ENCODE results near the gene SLC26A5.
"Not testable (repeated sequence)": the region's sequence is repeated elsewhere in the genome, so short reads cannot be mapped to it uniquely, and the experiment has no call there.

SLC26A5 gene

GRCh38 chr7:103405789-103406613 is 40.0 kb downstream of the SLC26A5 start:
- not testable (repeated sequence) for DNase-seq

- DNase-seq: not testable (repeated sequence)
Measured at GRCh38 chr7:103399687-103400086, 46.3 kb downstream of the SLC26A5 start.

DNA sequence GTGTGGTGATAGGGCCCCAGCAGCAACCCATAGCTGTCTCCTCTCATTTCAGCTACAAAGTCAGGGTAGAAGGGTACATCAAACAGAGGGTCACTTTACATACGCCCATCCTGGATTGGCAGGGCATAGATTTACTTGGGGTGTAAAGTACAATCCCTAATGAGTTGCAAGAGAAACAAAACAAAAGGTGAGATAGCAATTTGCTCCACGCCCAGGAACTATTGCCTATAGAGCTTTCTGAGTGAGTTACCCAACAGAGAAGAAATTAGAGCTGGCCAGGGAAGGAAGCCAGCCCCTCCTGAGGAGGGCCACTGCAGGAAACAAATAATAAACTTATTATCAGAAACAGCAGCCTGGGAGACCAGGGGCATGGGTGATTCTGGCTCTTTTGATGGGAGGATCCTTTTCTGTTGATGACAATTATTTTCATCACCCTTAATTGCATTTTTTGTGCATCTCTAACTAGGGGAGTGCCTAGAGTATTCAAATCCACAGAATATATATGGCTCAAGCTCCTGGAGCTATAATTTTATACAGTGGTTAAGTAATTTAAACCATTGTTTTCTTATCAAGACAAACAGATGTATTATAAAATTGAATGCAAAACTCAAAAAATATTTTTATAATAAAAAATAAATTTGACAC is 47.4 kb downstream of the SLC26A5 start:
- DNase-seq: no peak

GRCh38 chr7:103396471-103396870 is 49.5 kb downstream of the SLC26A5 start:
- DNase-seq: no peak

DNA sequence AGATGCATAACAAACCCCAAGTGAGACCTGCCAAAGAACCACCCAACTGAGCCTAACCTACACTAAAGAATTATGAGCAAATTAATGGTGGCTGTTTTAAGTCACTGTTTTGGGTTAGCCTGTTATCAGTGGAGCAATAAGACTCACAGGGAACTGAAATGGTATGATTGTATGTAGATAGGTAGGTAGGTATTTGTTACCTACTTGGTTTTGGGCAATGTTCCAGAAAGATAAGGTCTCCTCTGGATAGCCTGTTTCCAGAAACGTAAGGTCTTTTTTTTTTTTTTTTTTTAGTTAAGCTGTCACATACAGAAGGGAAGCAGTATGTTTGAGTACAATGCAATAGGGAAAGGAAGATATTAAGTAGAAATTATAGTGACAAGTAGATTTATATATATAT is 50.9 kb downstream of the SLC26A5 start:
- no peak for DNase-seq

GRCh38 chr7:103394566-103394965 is 51.4 kb downstream of the SLC26A5 start:
- no peak for DNase-seq

DNA sequence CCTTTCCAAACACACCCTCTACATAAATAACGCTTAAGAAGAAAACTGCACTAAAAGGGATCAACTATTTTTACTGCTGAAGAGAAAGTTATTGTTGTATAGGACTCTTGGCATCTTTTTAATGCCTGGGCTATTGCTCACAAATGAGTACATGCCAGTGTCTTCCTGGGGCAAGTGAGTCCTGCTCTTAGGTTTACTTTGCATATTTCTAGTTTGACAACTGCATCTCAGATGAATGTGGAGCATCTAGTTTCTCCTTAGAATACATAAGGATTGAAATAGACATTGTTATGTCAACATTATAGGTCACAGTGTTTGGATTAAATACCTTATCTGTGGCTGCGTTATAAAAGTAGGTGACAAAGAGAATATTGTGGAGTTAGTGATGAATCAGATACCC is 54.0 kb downstream of the SLC26A5 start:
- no peak for DNase-seq

DNA sequence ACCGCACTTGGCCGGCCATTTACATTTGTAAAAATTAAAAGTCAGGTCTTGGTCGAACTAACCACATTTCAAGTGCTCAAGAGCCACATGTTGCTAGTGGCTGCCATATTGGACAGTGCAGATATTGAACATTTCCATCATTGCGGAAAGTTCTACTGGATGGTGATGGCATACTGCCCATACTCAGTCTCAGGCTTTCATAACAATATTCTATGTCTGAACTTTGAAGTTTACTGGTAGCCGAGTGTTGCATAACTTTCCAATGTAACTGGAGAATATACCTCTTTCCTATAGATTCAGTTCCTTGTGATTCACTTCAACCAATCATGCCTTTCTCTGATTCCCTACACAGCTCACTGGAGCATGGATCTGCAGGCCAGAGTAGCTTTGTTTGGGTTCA is 54.9 kb downstream of the SLC26A5 start:
- no peak for DNase-seq

GRCh38 chr7:103389263-103389662 is 56.7 kb downstream of the SLC26A5 start:
- DNase-seq: no peak

DNA sequence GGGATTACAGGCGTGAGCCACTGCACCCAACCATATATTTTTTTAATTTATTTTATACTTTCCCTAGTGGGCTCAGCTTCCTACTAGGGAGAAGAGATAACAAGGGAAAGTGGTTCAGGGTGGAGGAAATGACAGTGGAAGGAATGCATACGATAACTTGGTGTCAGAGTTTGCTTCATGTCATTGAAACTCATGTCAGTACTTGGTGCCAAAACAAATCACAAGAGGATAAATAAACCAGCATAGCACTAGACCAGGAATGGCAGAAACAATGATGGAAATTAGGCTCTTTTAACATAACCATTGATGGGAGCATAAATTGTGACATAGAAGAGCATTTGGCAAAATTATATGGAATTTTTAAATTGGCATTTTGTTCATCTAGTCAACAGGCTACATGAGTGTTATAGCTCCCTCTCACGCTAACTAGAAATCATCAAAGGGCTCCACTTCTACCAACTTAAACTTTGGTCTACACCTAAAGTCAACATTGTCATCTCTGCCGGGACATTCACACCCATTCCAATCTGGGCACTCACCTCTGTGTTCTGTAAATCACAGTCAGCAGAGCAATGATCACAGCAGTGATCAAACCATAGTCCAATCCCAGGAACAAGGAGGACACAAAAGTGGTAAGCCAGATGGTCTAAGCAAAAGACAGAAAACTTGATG is 57.4 kb downstream of the SLC26A5 start:
- DNase-seq: no peak

- no peak for DNase-seq
Measured at GRCh38 chr7:103387242-103387641, 58.8 kb downstream of the SLC26A5 start.

GRCh38 chr7:103382032-103382402 is 64.0 kb downstream of the SLC26A5 start:
- no peak for DNase-seq

DNA sequence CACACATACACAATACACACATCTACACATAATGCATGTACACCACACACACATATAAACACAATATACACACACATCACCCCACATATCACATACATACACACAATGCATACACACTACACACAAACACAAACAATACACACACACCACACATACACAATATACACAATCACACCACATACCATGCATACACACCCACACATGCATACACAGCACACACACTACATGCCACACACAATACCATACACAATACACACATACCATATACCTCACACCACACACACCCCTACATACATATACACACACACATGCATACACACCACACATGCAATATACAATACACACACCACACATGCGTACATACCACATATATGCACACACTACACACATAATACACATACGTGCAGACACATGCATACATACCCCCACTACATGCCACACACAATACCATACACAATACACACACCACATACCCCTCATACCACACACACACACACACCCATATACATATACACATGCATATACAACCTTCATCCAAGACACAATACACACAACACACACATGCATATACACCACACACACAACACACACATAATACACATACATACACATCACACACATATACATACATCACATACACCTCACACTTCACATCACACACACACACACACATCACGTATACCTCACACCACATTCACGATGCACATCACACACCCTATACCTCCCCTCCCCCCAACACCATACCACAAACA is 64.6 kb downstream of the SLC26A5 start:
- no peak for DNase-seq

GRCh38 chr7:103380395-103381191 is 65.4 kb downstream of the SLC26A5 start:
- DNase-seq: no peak

DNA sequence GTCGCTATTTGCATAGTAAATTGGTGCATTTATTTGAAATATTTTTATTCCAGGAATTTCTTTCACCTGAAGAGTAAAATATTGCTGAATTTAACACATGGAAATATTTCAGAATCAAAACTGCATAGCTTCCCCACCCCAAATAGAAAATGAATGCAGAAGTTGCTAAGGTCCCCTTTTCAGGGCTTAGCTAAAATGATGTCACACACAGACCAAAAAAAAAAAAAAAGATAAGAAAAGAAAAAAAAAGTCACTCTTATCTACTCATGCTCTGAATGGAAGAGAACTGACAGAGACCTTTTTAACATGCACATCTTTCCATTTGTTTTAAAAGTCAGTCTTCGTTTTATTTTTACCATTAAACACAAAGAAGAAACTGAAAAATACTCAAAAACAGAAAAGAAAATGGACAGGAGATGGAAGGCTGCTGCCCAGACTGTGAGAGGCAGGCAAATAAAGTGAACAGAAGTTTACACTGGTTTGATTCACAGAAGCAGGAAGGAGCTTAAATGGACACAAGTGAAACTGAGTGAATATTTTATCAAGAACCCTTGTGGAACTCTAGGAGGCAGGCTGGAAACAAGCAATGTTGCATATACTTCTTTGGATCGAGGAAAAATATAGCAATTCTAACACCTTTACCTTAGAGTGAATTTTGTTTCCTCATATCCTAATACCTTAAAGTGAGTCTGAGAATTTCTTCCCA is 66.6 kb downstream of the SLC26A5 start:
- no peak for DNase-seq

- no peak for DNase-seq
Measured at GRCh38 chr7:103373866-103374643, 72.0 kb downstream of the SLC26A5 start.

GRCh38 chr7:103369432-103369831 is 76.6 kb downstream of the SLC26A5 start:
- no peak for DNase-seq

GRCh38 chr7:103349805-103350204 is 96.2 kb downstream of the SLC26A5 start:
- no peak for DNase-seq

- no peak for DNase-seq
Measured at GRCh38 chr7:103348959-103349358, 97.0 kb downstream of the SLC26A5 start.

- DNase-seq: no peak
Measured at GRCh38 chr7:103348452-103348851, 97.6 kb downstream of the SLC26A5 start.

All from T1000 (cell line).